ENCODE results near the gene RIPPLY1.
"Not testable (repeated sequence)": the region's sequence is repeated elsewhere in the genome, so short reads cannot be mapped to it uniquely, and the experiment has no call there.

RIPPLY1 gene

DNA sequence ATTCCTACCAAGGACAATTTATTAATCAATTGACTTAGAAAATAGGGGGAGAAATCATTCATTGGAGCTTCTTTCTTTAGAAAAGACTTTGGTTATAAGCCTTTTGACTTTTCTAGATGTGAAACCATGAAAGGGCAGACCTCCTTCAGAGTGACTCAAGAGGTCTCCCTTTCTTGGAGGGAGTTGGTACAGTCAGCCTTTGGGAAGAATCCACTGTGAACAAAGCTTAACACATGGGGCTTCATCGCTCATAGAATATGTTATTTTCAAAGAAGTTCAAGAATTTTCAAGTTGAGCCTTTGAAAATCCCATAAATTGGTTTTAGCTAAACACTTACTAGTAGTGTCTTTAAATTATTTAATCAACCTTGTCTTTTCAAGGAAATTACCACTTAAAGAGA lies 28.0 kb downstream of the RIPPLY1 start:
- Histone ChIP-seq H3F3A (ENCODE audit: insufficient read depth) (no peaks in the 10 kb centered on the region), H3K79me2 (ENCODE audit: insufficient read depth, low read length) (no peaks in the 10 kb centered on the region), H3K27ac (ENCODE audit: low read depth, low read length) (no peak overlapping the region), H3K4me2 (ENCODE audit: low read depth, low read length, poor library complexity, severe bottlenecking) (no peak overlapping the region), H3K27me3 (ENCODE audit: low read length) (no peaks in the 10 kb centered on the region), H3K9me2 (replicated peaks; ENCODE audit: insufficient read depth, low read length) (no peaks in the 10 kb centered on the region), H3K9me3 (ENCODE audit: insufficient read depth, low read length) (no peaks in the 10 kb centered on the region), H4K20me1 (ENCODE audit: low read depth, low read length) (no peaks in the 10 kb centered on the region), H3K9ac (ENCODE audit: low read length) (no peak overlapping the region), H3K36me3 (ENCODE audit: low read length) (no peaks in the 10 kb centered on the region), H2AFZ (ENCODE audit: low read depth, low read length, severe bottlenecking) (no peak overlapping the region), H3K4me3 (ENCODE audit: insufficient read depth, low read length, poor library complexity, severe bottlenecking) (no peak overlapping the region)
- TF ChIP-seq EZH2phosphoT487 (conservative IDR thresholded peaks at IDR 0.05; ENCODE audit: low read length): no peak
- TF ChIP-seq, protein P1, sequence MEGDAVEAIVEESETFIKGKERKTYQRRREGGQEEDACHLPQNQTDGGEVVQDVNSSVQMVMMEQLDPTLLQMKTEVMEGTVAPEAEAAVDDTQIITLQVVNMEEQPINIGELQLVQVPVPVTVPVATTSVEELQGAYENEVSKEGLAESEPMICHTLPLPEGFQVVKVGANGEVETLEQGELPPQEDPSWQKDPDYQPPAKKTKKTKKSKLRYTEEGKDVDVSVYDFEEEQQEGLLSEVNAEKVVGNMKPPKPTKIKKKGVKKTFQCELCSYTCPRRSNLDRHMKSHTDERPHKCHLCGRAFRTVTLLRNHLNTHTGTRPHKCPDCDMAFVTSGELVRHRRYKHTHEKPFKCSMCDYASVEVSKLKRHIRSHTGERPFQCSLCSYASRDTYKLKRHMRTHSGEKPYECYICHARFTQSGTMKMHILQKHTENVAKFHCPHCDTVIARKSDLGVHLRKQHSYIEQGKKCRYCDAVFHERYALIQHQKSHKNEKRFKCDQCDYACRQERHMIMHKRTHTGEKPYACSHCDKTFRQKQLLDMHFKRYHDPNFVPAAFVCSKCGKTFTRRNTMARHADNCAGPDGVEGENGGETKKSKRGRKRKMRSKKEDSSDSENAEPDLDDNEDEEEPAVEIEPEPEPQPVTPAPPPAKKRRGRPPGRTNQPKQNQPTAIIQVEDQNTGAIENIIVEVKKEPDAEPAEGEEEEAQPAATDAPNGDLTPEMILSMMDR (IDR thresholded peaks at IDR 0.05; ENCODE audit: insufficient read depth, low read length, poor library complexity, severe bottlenecking): no peak

DNA sequence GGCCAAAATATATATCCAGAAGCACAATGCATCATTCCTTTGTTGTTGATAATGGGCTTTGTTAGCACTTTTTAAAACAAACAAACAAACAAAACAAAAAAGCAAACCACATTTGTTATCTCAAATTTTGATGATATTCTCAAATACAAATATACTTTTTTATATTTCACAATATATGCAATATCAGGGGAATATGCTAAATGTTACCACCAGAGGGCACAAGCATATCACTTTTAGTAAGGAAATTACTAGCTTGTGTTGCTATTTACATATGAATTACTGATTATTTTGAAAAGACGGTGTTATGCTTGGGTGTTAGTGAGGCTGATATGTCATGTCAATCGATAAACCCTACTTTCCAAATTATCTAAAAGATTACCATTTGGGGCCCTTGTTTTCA lies 29.1 kb downstream of the RIPPLY1 start:
- no peak overlapping the region for H3K27ac ChIP-seq (ENCODE audit: low read depth, low read length)
- no peaks in the 10 kb centered on the region for H3K79me2 ChIP-seq (ENCODE audit: insufficient read depth, low read length)
- TF ChIP-seq, protein P1 (IDR thresholded peaks at IDR 0.05; ENCODE audit: insufficient read depth, low read length, poor library complexity, severe bottlenecking): no peak
- no peak for TF ChIP-seq EZH2phosphoT487 (conservative IDR thresholded peaks at IDR 0.05; ENCODE audit: low read length)
- H3F3A ChIP-seq (ENCODE audit: insufficient read depth): no peaks in the 10 kb centered on the region
- H3K9me2 ChIP-seq (replicated peaks; ENCODE audit: insufficient read depth, low read length): no peaks in the 10 kb centered on the region
- H3K4me2 ChIP-seq (ENCODE audit: low read depth, low read length, poor library complexity, severe bottlenecking): no peak overlapping the region
- no peaks in the 10 kb centered on the region for H3K27me3 ChIP-seq (ENCODE audit: low read length)
- no peaks in the 10 kb centered on the region for H4K20me1 ChIP-seq (ENCODE audit: low read depth, low read length)
- H3K36me3 ChIP-seq (ENCODE audit: low read length): no peaks in the 10 kb centered on the region
- no peak overlapping the region for H3K9ac ChIP-seq (ENCODE audit: low read length)
- H3K4me3 ChIP-seq (ENCODE audit: insufficient read depth, low read length, poor library complexity, severe bottlenecking): no peak overlapping the region
- no peaks in the 10 kb centered on the region for H3K9me3 ChIP-seq (ENCODE audit: insufficient read depth, low read length)
- no peak overlapping the region for H2AFZ ChIP-seq (ENCODE audit: low read depth, low read length, severe bottlenecking)

DNA sequence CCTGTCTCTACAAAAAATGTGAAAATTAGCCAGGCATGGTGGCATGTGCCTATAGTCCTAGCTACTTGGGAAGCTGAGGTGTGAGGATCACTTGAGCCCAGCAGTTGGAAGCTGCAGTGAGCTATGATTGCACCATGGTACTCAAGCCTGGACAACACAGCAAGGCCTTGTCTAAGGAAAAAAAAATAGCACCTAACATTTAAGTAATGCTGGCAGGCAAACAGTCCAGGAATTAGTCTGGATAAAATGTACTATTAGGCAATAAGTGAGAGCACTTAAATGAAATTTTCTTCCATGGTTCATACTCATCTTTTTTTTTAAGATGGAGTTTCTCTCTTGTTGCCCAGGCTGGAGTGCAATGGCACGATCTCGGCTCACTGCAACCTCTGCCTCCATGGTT lies 30.3 kb downstream of the RIPPLY1 start:
- H3K9me2 ChIP-seq (replicated peaks; ENCODE audit: insufficient read depth, low read length); H3K36me3 ChIP-seq (ENCODE audit: low read length); H3K9ac ChIP-seq (ENCODE audit: low read length); H4K20me1 ChIP-seq (ENCODE audit: low read depth, low read length); H3K4me3 ChIP-seq (ENCODE audit: insufficient read depth, low read length, poor library complexity, severe bottlenecking); H3K27ac ChIP-seq (ENCODE audit: low read depth, low read length); H3F3A ChIP-seq (ENCODE audit: insufficient read depth); H3K27me3 ChIP-seq (ENCODE audit: low read length); H3K4me2 ChIP-seq (ENCODE audit: low read depth, low read length, poor library complexity, severe bottlenecking); H2AFZ ChIP-seq (ENCODE audit: low read depth, low read length, severe bottlenecking); H3K9me3 ChIP-seq (ENCODE audit: insufficient read depth, low read length); H3K79me2 ChIP-seq (ENCODE audit: insufficient read depth, low read length): not testable (repeated sequence)

DNA sequence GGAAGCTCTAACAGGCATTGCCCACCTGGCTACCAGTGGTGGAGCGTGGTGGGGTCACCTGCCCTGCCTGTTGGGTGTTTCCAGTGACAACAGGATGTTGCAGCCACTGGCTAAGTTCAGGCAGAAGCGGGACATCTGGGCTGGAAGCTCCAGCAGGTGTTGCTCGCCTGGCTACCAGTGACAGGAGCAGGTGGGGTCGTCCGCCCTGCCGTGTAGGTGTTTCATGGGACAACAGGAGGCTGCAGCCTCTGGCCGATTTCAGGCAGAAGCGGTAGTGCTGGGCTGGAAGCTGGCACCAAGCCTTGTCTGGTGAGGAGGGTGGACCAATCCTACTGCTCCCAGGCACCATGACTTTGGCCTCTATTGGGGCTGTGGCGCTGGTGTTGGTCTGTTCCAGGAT lies 39.4 kb downstream of the RIPPLY1 start:
- H3K4me2 ChIP-seq (ENCODE audit: low read depth, low read length, poor library complexity, severe bottlenecking): no peak overlapping the region
- no peak overlapping the region for H3K4me3 ChIP-seq (ENCODE audit: insufficient read depth, low read length, poor library complexity, severe bottlenecking)
- no peak for TF ChIP-seq EZH2phosphoT487 (conservative IDR thresholded peaks at IDR 0.05; ENCODE audit: low read length)
- TF ChIP-seq, protein P1 (IDR thresholded peaks at IDR 0.05; ENCODE audit: insufficient read depth, low read length, poor library complexity, severe bottlenecking): no peak
- no peaks in the 10 kb centered on the region for H4K20me1 ChIP-seq (ENCODE audit: low read depth, low read length)
- H3K79me2 ChIP-seq (ENCODE audit: insufficient read depth, low read length): no peaks in the 10 kb centered on the region
- H2AFZ ChIP-seq (ENCODE audit: low read depth, low read length, severe bottlenecking): no peak overlapping the region
- H3K27ac ChIP-seq (ENCODE audit: low read depth, low read length): no peak overlapping the region
- H3K9ac ChIP-seq (ENCODE audit: low read length): no peak overlapping the region
- no peaks in the 10 kb centered on the region for H3K9me2 ChIP-seq (replicated peaks; ENCODE audit: insufficient read depth, low read length)
- H3K9me3 ChIP-seq (ENCODE audit: insufficient read depth, low read length): no peaks in the 10 kb centered on the region
- H3K36me3 ChIP-seq (ENCODE audit: low read length): no peaks in the 10 kb centered on the region
- no peaks in the 10 kb centered on the region for H3K27me3 ChIP-seq (ENCODE audit: low read length)
- no peaks in the 10 kb centered on the region for H3F3A ChIP-seq (ENCODE audit: insufficient read depth)

All from SU-DHL-6 (cell line).